Duodenal mucosa (tissue), 2 donors: ENCODE results near the gene C2CD3.
"Not testable (repeated sequence)": the region's sequence is repeated elsewhere in the genome, so short reads cannot be mapped to it uniquely, and the experiment has no call there.

ENCODE experiments used
- H3K27ac ChIP-seq: one replicate; pipeline ENCODE4 v1.7.0; 2013; ENCODE audit warnings: low read depth, low read length
- H3K27me3 ChIP-seq, 2 donors: one replicate each; pipeline ENCODE4 v1.7.0; 2013; ENCODE audit warnings: low read length in 2 of 2, control low read depth in 1 of 2; ENCODE audit not compliant: insufficient read depth in 2 of 2, control insufficient read depth in 1 of 2
- H3K36me3 ChIP-seq, 2 donors: one replicate each; pipeline ENCODE4 v1.7.0; 2013; ENCODE audit warnings: low read length in 2 of 2, control low read depth in 1 of 2; ENCODE audit not compliant: insufficient read depth in 2 of 2, control insufficient read depth in 1 of 2
- H3K4me1 ChIP-seq, 2 donors: one replicate each; pipeline ENCODE4 v1.7.0; 2013; ENCODE audit warnings: low read length in 2 of 2, control low read depth in 1 of 2; ENCODE audit not compliant: insufficient read depth in 2 of 2, control insufficient read depth in 1 of 2
- H3K4me3 ChIP-seq, 2 donors: one replicate each; pipeline ENCODE4 v1.7.0; 2013; ENCODE audit warnings: low read length in 2 of 2, low read depth in 1 of 2
- H3K9ac ChIP-seq, 2 donors: one replicate each; pipeline ENCODE4 v1.7.0; 2013; ENCODE audit warnings: low read length in 2 of 2, low read depth in 1 of 2
- H3K9me3 ChIP-seq, 2 donors: one replicate each; pipeline ENCODE4 v1.7.0; 2013; ENCODE audit warnings: low read length in 2 of 2, control low read depth in 1 of 2; ENCODE audit not compliant: control insufficient read depth in 1 of 2

The C2CD3 gene

GRCh38 chr11:74123008-74123448, 47.8 kb downstream of the C2CD3 start:
- Histone ChIP-seq H3K4me1 (no peaks in the 10 kb centered on the region), H3K9me3 (no peaks in the 10 kb centered on the region), H3K36me3 (peaks cover 0 to 4% of the 10 kb centered on the region in 2 donors), H3K27me3 (no peaks in the 10 kb centered on the region), H3K4me3 (no peak overlapping the region), H3K9ac (no peak overlapping the region), H3K27ac (no peak overlapping the region)

- no peak overlapping the region for H3K4me3 ChIP-seq
- H3K27me3 ChIP-seq = no peaks in the 10 kb centered on the region
- H3K36me3 ChIP-seq = peaks cover 0 to 4% of the 10 kb centered on the region in 2 donors
- no peak overlapping the region for H3K27ac ChIP-seq
- H3K9me3 ChIP-seq = no peaks in the 10 kb centered on the region
- no peaks in the 10 kb centered on the region for H3K4me1 ChIP-seq
- no peak overlapping the region for H3K9ac ChIP-seq
Observed at GRCh38 chr11:74121804-74122203, 49.0 kb downstream of the C2CD3 start.

- H3K4me1 ChIP-seq, H3K4me3 ChIP-seq, H3K9ac ChIP-seq, H3K36me3 ChIP-seq, H3K27me3 ChIP-seq, H3K27ac ChIP-seq, H3K9me3 ChIP-seq: not testable (repeated sequence)
Observed at GRCh38 chr11:74120260-74121035, 50.4 kb downstream of the C2CD3 start.

GRCh38 chr11:74116719-74117118, 54.1 kb downstream of the C2CD3 start:
- Histone ChIP-seq H3K27ac (no peak overlapping the region), H3K36me3 (peaks cover 3 to 31% of the 10 kb centered on the region in 2 donors)

GRCh38 chr11:74112877-74113276, 57.9 kb downstream of the C2CD3 start:
- no peaks in the 10 kb centered on the region for H3K27me3 ChIP-seq
- H3K27ac ChIP-seq = no peak overlapping the region
- no peaks in the 10 kb centered on the region for H3K4me1 ChIP-seq
- peaks cover 0 to 5% of the 10 kb centered on the region in 2 donors for H3K9me3 ChIP-seq
- H3K4me3 ChIP-seq = no peak overlapping the region
- peaks cover 9 to 30% of the 10 kb centered on the region in 2 donors for H3K36me3 ChIP-seq
- no peak overlapping the region for H3K9ac ChIP-seq

More at GRCh38 chr11:74116719-74117118, 54.1 kb downstream of the C2CD3 start:
- peaks cover 0 to 5% of the 10 kb centered on the region in 2 donors for H3K9me3 ChIP-seq
- no peak overlapping the region for H3K9ac ChIP-seq
- H3K4me3 ChIP-seq = no peak overlapping the region
- H3K27me3 ChIP-seq = no peaks in the 10 kb centered on the region
- no peaks in the 10 kb centered on the region for H3K4me1 ChIP-seq

GRCh38 chr11:74106124-74106523, 64.7 kb downstream of the C2CD3 start:
- no peak overlapping the region for H3K27ac ChIP-seq
- no peaks in the 10 kb centered on the region for H3K9me3 ChIP-seq
- H3K27me3 ChIP-seq = no peaks in the 10 kb centered on the region
- H3K9ac ChIP-seq = no peak overlapping the region
- H3K4me3 ChIP-seq = no peak overlapping the region
- H3K4me1 ChIP-seq = no peaks in the 10 kb centered on the region
- peaks cover 17 to 36% of the 10 kb centered on the region in 2 donors for H3K36me3 ChIP-seq

- Histone ChIP-seq H3K9me3 (no peaks in the 10 kb centered on the region), H3K4me3 (no peak overlapping the region), H3K9ac (no peak overlapping the region), H3K36me3 (peaks cover 17 to 63% of the 10 kb centered on the region in 2 donors), H3K4me1 (no peaks in the 10 kb centered on the region), H3K27ac (no peak overlapping the region), H3K27me3 (no peaks in the 10 kb centered on the region)
Observed at GRCh38 chr11:74102321-74102720, 68.5 kb downstream of the C2CD3 start.

GRCh38 chr11:74100735-74101134, 70.1 kb downstream of the C2CD3 start:
- H3K27ac ChIP-seq = no peak overlapping the region
- no peak overlapping the region for H3K4me3 ChIP-seq
- H3K4me1 ChIP-seq = no peaks in the 10 kb centered on the region
- no peak overlapping the region for H3K9ac ChIP-seq
- no peaks in the 10 kb centered on the region for H3K9me3 ChIP-seq
- H3K36me3 ChIP-seq = peaks cover 10 to 56% of the 10 kb centered on the region in 2 donors
- H3K27me3 ChIP-seq = no peaks in the 10 kb centered on the region

GRCh38 chr11:74100231-74100630, 70.6 kb downstream of the C2CD3 start:
- Histone ChIP-seq H3K9me3 (no peaks in the 10 kb centered on the region), H3K36me3 (peaks cover 10 to 53% of the 10 kb centered on the region in 2 donors), H3K4me3 (no peak overlapping the region), H3K9ac (no peak overlapping the region), H3K27me3 (no peaks in the 10 kb centered on the region), H3K4me1 (no peaks in the 10 kb centered on the region), H3K27ac (no peak overlapping the region)

- Histone ChIP-seq H3K4me1 (no peaks in the 10 kb centered on the region), H3K36me3 (peaks cover 5 to 52% of the 10 kb centered on the region in 2 donors)
Observed at GRCh38 chr11:74097686-74098237, 73.0 kb downstream of the C2CD3 start.

More at GRCh38 chr11:74097686-74098237, 73.0 kb downstream of the C2CD3 start:
- H3K9me3 ChIP-seq = no peaks in the 10 kb centered on the region
- no peaks in the 10 kb centered on the region for H3K27me3 ChIP-seq
- no peak overlapping the region for H3K9ac ChIP-seq
- H3K4me3 ChIP-seq = no peak overlapping the region
- H3K27ac ChIP-seq = no peak overlapping the region
